GM20000 (cell line): ENCODE data around the gene SMIM33.
A peak's percentile ranks its signal among the peaks of the same experiment; 100 is the strongest.
"Not testable (repeated sequence)": the region's sequence is repeated elsewhere in the genome, so short reads cannot be mapped to it uniquely, and the experiment has no call there.

ENCODE experiments used
- DNase-seq: peaks from one replicate; pipeline ENCODE4 v3.0.0; 2012; ENCODE audit warnings: low spot score
- TF ChIP-seq, protein P1 (sequence below): IDR thresholded peaks from 2 replicates; pipeline ENCODE4 v1.5.1; 2012; ENCODE audit warnings: mild to moderate bottlenecking, control low read depth; ENCODE audit errors: extremely low read depth, missing control alignments

The SMIM33 gene

DNA sequence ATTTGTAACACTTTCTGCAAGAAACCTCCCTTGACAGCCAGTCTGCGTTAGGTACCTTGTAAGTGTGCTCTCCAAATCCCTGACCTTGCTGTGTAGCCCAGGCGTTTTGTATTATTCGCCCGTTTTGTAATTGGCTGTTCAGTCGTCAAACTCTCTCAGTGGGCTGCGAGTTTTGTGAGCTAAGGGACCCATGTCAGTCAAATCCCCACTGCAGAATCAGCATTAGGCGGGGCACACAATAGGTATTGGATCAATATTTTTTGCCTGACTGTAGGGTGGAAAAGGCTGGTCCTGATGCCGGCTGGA, 32.1 kb upstream of the SMIM33 start:
- TF ChIP-seq, protein P1, sequence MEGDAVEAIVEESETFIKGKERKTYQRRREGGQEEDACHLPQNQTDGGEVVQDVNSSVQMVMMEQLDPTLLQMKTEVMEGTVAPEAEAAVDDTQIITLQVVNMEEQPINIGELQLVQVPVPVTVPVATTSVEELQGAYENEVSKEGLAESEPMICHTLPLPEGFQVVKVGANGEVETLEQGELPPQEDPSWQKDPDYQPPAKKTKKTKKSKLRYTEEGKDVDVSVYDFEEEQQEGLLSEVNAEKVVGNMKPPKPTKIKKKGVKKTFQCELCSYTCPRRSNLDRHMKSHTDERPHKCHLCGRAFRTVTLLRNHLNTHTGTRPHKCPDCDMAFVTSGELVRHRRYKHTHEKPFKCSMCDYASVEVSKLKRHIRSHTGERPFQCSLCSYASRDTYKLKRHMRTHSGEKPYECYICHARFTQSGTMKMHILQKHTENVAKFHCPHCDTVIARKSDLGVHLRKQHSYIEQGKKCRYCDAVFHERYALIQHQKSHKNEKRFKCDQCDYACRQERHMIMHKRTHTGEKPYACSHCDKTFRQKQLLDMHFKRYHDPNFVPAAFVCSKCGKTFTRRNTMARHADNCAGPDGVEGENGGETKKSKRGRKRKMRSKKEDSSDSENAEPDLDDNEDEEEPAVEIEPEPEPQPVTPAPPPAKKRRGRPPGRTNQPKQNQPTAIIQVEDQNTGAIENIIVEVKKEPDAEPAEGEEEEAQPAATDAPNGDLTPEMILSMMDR, result no peak
- DNase-seq, result no peak

DNA sequence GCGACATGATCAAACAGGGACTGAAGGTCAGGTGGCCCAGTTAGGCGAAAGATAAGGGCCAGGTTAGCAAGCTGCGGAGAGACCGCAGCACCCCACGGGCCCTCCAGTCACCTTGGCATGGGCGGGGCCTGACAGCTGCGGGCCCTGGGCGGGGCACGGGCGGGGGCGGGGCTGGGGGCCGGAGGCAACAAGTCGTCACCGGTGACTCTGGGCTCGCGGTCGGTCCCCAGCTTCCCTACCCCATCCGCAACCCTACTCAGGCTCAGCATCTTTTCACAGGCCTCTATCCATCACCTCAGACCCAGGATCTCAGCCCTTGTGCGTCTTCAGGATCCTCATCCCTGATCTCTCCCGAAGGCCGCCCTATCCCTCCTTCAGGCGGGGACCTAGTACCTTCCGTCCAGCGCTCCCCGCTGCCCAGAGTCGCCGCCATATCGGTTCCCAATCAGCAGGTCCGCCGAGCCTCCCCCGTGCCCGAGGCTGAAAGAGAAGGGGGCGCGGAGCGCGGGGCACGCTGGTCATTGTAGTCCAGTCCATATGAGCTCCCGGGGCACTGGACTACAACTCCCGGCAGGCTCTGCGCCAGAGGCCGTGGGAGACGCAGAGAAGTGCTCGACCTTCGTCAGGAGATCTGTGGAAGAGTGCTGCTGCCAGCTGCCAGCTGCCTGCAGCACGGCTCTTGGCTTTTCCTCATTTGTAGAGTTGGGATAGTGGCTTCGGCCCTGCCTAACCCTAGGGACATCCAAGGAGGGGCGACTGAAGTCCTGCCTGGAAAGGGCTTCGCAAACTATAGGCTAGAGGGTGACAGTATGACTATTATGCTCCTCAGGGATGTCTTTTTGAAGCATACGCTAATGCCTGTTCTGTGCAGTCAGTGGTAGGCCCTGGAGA, 31.5 kb upstream of the SMIM33 start, which contains the start of gene DNAJC18:
Gene DNAJC18 (minus strand): TSS at position 513 of the 891 bp plus-strand sequence. CDS start 80 bp downstream, at position 433.
- DNase-seq, result peak; percentile 92

GRCh38 chr5:139440416-139440815, 30.4 kb upstream of the SMIM33 start:
- DNase-seq, result not testable (repeated sequence)

More for the DNA sequence above, 31.5 kb upstream of the SMIM33 start, which contains the start of gene DNAJC18:
- TF ChIP-seq, protein P1, result no peak

DNA sequence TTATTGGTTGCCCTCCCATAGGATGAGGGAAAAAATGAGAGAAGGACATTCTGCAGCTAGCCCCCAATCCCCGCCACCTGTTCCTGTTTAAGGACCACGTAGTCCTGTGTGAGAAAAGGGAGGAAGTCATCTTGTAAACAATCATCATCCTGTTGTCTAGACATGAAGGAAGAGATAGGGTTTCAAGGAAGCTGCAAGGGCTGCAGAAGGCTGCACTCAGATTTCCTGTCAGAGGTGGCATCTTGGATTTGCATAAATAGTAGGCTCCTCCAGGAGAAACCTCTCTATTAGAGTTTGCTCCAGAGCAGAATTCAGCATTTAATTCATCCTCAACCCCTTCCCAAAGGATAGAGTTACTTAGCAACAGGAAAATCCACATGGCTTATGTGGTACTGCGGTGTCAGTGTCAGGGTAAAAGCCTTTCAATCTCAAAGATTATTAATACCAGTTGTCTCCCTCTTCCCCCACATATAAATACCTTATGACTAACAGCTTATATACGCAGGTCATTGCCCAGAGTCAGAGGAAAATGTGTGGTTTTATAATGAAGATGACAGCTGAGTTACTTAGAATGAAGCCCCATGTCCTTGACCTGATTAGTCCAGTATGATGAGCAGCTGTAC, 26.9 kb upstream of the SMIM33 start:
- DNase-seq, result no peak
- TF ChIP-seq, protein P1, result no peak

GRCh38 chr5:139445325-139446170, 25.3 kb upstream of the SMIM33 start:
- TF ChIP-seq, protein P1, result no peak
- no peak for DNase-seq

- TF ChIP-seq, protein P1, result no peak
- DNase-seq, result peak; percentile 37
Measured at GRCh38 chr5:139446956-139447779, 23.6 kb upstream of the SMIM33 start.

GRCh38 chr5:139451176-139451575, 19.6 kb upstream of the SMIM33 start:
- no peak for DNase-seq
- TF ChIP-seq, protein P1, result no peak
